Measurements from ENCODE around the gene ZNF581.
A peak's percentile ranks its signal among the peaks of the same experiment; 100 is the strongest.

ZNF581 gene

DNA sequence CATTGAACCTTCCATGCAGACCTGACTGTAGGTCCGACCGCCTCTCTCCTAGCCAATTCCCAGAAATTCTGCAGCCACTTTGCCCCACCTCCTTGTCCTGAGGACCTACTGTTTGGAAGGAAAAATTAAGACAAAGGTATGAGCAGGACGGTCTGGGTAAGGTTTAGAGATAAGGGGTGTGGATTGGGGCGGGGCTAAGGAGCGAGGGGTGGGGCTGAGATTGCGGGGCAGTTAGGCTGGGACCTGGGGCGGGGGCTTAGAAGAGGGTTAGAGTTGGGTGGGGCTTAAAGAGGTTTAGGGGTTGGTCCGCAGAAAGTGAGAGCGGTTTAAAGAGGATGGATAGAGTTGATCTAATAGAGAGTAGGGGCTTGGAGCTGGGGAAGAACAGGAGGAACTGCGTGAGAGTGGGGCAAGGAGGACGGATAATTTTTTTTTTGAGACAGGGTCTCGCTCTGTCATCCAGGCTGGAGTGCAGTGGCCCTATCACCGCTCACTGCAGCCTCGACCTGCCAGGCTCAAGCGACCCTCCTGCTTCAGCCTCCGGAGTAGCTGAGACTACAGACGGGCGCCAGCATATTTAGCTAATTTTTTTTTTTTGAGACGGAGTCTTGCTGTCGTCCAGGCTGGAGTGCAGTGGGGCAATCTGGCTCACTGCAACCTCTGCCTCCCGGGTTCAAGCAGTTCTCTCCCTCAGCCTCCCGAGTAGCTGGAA, 39.7 kb upstream of the ZNF581 start:
- no peak overlapping the region for H3K27ac ChIP-seq (ENCODE audit: low read depth, low read length, poor library complexity, severe bottlenecking)
- H3K4me2 ChIP-seq (ENCODE audit: low read length), result no peak overlapping the region
- H3K9me2 ChIP-seq (ENCODE audit: low read depth, low read length), result no peaks in the 10 kb centered on the region
- 0 out of 2 replicates have a peak, but pooled peaks cover 6% of the 10 kb centered on the region for H3K36me3 ChIP-seq (ENCODE audit: insufficient read depth, low read length)
- no peaks in the 10 kb centered on the region; the same call in 1 of the 2 replicates for H3F3A ChIP-seq (ENCODE audit: insufficient read depth, low read length)
- H3K9ac ChIP-seq (ENCODE audit: low read length), result no peak overlapping the region
- no peak overlapping the region for H2AFZ ChIP-seq (ENCODE audit: low read length)
- H3K79me2 ChIP-seq (ENCODE audit: insufficient read depth, low read length), result no peaks in the 10 kb centered on the region
- H4K20me1 ChIP-seq (ENCODE audit: insufficient read depth, low read length), result no peaks in the 10 kb centered on the region
- TF ChIP-seq, protein P1, sequence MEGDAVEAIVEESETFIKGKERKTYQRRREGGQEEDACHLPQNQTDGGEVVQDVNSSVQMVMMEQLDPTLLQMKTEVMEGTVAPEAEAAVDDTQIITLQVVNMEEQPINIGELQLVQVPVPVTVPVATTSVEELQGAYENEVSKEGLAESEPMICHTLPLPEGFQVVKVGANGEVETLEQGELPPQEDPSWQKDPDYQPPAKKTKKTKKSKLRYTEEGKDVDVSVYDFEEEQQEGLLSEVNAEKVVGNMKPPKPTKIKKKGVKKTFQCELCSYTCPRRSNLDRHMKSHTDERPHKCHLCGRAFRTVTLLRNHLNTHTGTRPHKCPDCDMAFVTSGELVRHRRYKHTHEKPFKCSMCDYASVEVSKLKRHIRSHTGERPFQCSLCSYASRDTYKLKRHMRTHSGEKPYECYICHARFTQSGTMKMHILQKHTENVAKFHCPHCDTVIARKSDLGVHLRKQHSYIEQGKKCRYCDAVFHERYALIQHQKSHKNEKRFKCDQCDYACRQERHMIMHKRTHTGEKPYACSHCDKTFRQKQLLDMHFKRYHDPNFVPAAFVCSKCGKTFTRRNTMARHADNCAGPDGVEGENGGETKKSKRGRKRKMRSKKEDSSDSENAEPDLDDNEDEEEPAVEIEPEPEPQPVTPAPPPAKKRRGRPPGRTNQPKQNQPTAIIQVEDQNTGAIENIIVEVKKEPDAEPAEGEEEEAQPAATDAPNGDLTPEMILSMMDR (IDR thresholded peaks at IDR 0.05; ENCODE audit: low read length), result no peak
- TF ChIP-seq EZH2 (IDR thresholded peaks at IDR 0.05; ENCODE audit: borderline replicate concordance, low read length), result no peak
- H3K27me3 ChIP-seq (ENCODE audit: insufficient read depth, low read length), result no peaks in the 10 kb centered on the region
- no peak overlapping the region for H3K4me3 ChIP-seq (ENCODE audit: low read depth, low read length, poor library complexity, severe bottlenecking)
- peaks cover 24% of the 10 kb centered on the region for H3K4me1 ChIP-seq (ENCODE audit: insufficient read depth, low read length, severe bottlenecking)
- no peaks in the 10 kb centered on the region for H3K9me3 ChIP-seq (ENCODE audit: low read length)

DNA sequence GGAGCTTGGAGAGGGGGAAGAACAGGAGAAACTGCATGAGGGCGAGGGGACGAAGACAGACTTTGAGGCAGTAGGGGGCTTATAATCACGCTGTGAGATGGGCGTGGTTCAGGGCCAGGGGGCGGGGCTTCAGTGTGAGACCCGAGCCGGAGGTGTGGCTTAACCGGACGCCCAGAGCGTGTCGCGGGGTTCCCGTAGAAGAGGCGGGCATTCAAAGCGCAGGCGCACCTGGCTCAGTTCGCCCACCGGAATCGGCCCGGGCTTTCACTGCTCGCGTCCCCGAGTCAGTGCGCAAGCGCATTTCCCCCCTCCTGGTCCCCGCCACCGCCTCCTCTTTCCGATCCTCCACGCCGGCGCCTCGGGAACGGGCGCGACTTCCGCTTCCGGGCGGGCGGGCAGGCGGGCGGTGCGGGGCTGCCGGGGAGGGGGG, 38.2 kb upstream of the ZNF581 start:
- peak overlapping the region; percentile 92 for H3K4me2 ChIP-seq (ENCODE audit: low read length)
- no peaks in the 10 kb centered on the region; the same call in 1 of the 2 replicates for H3F3A ChIP-seq (ENCODE audit: insufficient read depth, low read length)
- H4K20me1 ChIP-seq (ENCODE audit: insufficient read depth, low read length), result no peaks in the 10 kb centered on the region
- H3K9me3 ChIP-seq (ENCODE audit: low read length), result no peaks in the 10 kb centered on the region
- no peaks in the 10 kb centered on the region for H3K9me2 ChIP-seq (ENCODE audit: low read depth, low read length)
- peak overlapping the region; percentile 96; the same call in 1 of the 2 replicates for H3K9ac ChIP-seq (ENCODE audit: low read length)
- no peaks in the 10 kb centered on the region for H3K27me3 ChIP-seq (ENCODE audit: insufficient read depth, low read length)
- no peak overlapping the region for H2AFZ ChIP-seq (ENCODE audit: low read length)
- H3K27ac ChIP-seq (ENCODE audit: low read depth, low read length, poor library complexity, severe bottlenecking), result peak overlapping the region; percentile 93
- no peak for TF ChIP-seq EZH2 (IDR thresholded peaks at IDR 0.05; ENCODE audit: borderline replicate concordance, low read length)
- TF ChIP-seq, protein P1 (IDR thresholded peaks at IDR 0.05; ENCODE audit: low read length), result no peak
- H3K4me3 ChIP-seq (ENCODE audit: low read depth, low read length, poor library complexity, severe bottlenecking), result peak overlapping the region; percentile 85
- no peaks in the 10 kb centered on the region for H3K79me2 ChIP-seq (ENCODE audit: insufficient read depth, low read length)
- H3K36me3 ChIP-seq (ENCODE audit: insufficient read depth, low read length), result peaks cover 18% of the 10 kb centered on the region
- peaks cover 24% of the 10 kb centered on the region for H3K4me1 ChIP-seq (ENCODE audit: insufficient read depth, low read length, severe bottlenecking)

DNA sequence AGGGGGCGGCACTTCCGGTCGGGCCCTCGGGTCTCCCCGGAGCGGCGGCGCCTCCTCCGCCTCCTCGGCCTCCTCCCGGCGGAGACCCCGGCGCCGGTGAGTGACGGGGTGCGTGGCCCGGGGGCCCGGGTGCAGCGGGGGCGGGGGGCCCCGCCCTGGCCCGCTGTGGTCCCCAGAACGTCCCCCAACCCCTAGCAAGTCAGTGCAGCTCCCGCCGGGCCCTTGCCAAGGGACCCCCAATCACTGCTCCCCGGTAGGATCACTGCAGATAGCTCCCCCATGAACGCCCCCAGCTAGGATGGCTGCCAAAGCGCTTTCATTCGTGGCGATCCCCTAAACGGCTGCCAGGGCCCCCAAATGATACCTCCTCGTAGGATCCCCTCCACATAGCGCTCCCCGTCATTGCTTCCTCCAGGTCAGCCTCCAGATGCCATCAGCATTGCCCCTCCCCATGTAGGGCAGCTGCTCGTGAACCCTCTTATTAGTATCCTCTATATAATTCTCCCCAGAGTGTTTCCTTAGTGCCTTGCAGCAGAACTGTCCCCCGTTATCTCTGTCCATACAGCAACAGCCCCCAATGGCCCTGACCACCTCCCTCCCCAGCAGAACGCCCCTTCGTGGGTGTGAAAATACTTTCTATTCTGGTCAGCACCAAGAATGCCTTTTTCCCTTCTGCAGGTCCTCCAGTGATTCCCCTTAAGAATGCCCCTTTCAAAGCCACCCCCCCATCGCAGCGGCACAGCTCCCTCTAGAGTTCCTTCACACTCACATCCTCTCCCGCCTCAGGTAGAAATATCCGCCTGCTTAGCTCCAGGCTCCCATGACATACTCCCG, 37.6 kb upstream of the ZNF581 start, which contains the start of gene ZNF865:
ZNF865 (plus strand) TSS at position 11 of the 834 bp plus-strand sequence. CDS start 7,972 bp downstream, outside the sequence.
- peak within 1 kb of the TSS; percentile 93 for H3K27ac ChIP-seq (ENCODE audit: low read depth, low read length, poor library complexity, severe bottlenecking)
- H3K27me3 ChIP-seq (ENCODE audit: insufficient read depth, low read length), result no peaks in the 10 kb centered on the region
- H3K4me1 ChIP-seq (ENCODE audit: insufficient read depth, low read length, severe bottlenecking), result peaks cover 20% of the 10 kb centered on the region
- peak within 1 kb of the TSS; percentile 92 for H3K4me2 ChIP-seq (ENCODE audit: low read length)
- H3K79me2 ChIP-seq (ENCODE audit: insufficient read depth, low read length), result no peaks in the 10 kb centered on the region
- peak within 1 kb of the TSS; percentile 85 for H3K4me3 ChIP-seq (ENCODE audit: low read depth, low read length, poor library complexity, severe bottlenecking)
- no peaks in the 10 kb centered on the region; the same call in 1 of the 2 replicates for H3F3A ChIP-seq (ENCODE audit: insufficient read depth, low read length)
- H3K9me2 ChIP-seq (ENCODE audit: low read depth, low read length), result no peaks in the 10 kb centered on the region
- H3K36me3 ChIP-seq (ENCODE audit: insufficient read depth, low read length), result peaks cover 19% of the 10 kb centered on the region
- no peak within 1 kb of the TSS for H2AFZ ChIP-seq (ENCODE audit: low read length)
- no peaks in the 10 kb centered on the region for H3K9me3 ChIP-seq (ENCODE audit: low read length)
- H4K20me1 ChIP-seq (ENCODE audit: insufficient read depth, low read length), result no peaks in the 10 kb centered on the region
- no peak for TF ChIP-seq EZH2 (IDR thresholded peaks at IDR 0.05; ENCODE audit: borderline replicate concordance, low read length)
- TF ChIP-seq, protein P1 (IDR thresholded peaks at IDR 0.05; ENCODE audit: low read length), result peak; percentile 78
- H3K9ac ChIP-seq (ENCODE audit: low read length), result peak within 1 kb of the TSS; percentile 96
